Osteocyte (in vitro differentiated cells): ENCODE data around the gene KIF1B. TPM values are rescaled to one million over a fixed set of nuclear protein-coding genes. Genes with fewer than 3 reads are reported as not detected.

ENCODE experiments used
- DNase-seq: peaks from one replicate; pipeline ENCODE4 v3.0.0; 2021; ENCODE audit warnings: mixed read lengths; ENCODE audit not compliant: unreplicated experiment; ENCODE audit errors: extremely low spot score
- H3K27ac Mint-ChIP-seq: one replicate; pipeline ENCODE4 v1.8.0; 2021; ENCODE audit warnings: mild to moderate bottlenecking, mixed read lengths; ENCODE audit not compliant: unreplicated experiment
- H3K27me3 Mint-ChIP-seq: one replicate; pipeline ENCODE4 v1.8.0; 2021; ENCODE audit warnings: mixed read lengths; ENCODE audit not compliant: unreplicated experiment
- H3K36me3 Mint-ChIP-seq: one replicate; pipeline ENCODE4 v1.8.0; 2021; ENCODE audit warnings: mixed read lengths; ENCODE audit not compliant: unreplicated experiment
- H3K4me1 Mint-ChIP-seq: one replicate; pipeline ENCODE4 v1.8.0; 2021; ENCODE audit warnings: mixed read lengths; ENCODE audit not compliant: unreplicated experiment
- H3K4me3 Mint-ChIP-seq: one replicate; pipeline ENCODE4 v1.8.0; 2021; ENCODE audit warnings: mild to moderate bottlenecking, moderate library complexity, mixed read lengths; ENCODE audit not compliant: unreplicated experiment
- H3K9me3 Mint-ChIP-seq: one replicate; pipeline ENCODE4 v1.8.0; 2021; ENCODE audit warnings: mixed read lengths; ENCODE audit not compliant: unreplicated experiment
- total RNA-seq: library from RNA; stranded (reverse); gene quantifications from 2 replicates; pipeline ENCODE4 v1.2.1, GENCODE V29; 2021
- TF ChIP-seq, protein P1 (sequence below): fragments of 200-600 bp; sonication (generic); IDR thresholded peaks from 2 replicates; pipeline ENCODE4 v1.5.0; 2021; ENCODE audit warnings: antibody characterized with exemption, mild to moderate bottlenecking, moderate library complexity

KIF1B gene
- total RNA-seq, 1 donor from 2014 or later: 48.9 TPM

DNA sequence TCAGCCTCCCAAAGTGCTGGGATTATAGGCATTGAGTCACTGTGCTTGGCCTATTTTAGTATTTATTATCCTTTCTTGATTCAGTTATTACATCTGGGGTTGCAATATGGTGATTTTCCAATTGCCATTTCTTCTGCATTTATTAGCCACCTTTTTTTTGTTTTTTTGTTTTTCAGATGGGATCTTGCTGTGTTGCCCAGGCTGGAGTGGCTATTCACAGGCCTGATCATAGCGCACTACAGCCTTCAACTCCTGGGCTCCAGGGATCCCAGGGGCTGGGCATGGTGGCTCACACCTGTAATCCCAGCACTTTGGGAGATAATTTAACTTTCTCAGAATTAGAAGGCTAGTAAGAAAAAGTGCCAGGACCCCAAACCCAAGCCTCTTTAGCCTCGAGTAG is 106.4 kb downstream of the KIF1B start:
- Mint-ChIP-seq H3K27me3 (no peaks in the 10 kb centered on the region), H3K27ac (no peak overlapping the region), H3K36me3 (peaks cover 11% of the 10 kb centered on the region), H3K9me3 (no peaks in the 10 kb centered on the region), H3K4me1 (no peaks in the 10 kb centered on the region), H3K4me3 (no peak overlapping the region)
- TF ChIP-seq, protein P1, sequence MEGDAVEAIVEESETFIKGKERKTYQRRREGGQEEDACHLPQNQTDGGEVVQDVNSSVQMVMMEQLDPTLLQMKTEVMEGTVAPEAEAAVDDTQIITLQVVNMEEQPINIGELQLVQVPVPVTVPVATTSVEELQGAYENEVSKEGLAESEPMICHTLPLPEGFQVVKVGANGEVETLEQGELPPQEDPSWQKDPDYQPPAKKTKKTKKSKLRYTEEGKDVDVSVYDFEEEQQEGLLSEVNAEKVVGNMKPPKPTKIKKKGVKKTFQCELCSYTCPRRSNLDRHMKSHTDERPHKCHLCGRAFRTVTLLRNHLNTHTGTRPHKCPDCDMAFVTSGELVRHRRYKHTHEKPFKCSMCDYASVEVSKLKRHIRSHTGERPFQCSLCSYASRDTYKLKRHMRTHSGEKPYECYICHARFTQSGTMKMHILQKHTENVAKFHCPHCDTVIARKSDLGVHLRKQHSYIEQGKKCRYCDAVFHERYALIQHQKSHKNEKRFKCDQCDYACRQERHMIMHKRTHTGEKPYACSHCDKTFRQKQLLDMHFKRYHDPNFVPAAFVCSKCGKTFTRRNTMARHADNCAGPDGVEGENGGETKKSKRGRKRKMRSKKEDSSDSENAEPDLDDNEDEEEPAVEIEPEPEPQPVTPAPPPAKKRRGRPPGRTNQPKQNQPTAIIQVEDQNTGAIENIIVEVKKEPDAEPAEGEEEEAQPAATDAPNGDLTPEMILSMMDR: no peak
- DNase-seq: no peak

DNA sequence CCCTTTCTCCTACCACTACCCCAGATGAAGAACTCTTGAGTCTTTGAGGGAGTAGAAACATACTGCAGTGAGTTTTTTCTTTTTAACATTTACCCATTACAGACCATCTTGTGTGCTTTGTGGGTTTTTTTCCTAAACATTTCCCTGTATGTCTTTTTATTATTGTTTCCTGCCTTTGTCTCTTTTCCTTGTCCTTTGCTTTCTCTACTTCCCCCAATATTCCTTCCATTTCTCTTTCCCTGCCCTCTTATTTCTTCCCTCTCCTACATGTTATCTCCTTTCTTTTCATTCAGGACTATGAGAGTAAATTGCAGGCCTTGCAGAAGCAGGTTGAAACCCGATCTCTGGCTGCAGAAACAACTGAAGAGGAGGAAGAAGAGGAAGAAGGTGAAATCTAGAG is 109.4 kb downstream of the KIF1B start:
- peaks cover 12% of the 10 kb centered on the region for H3K36me3 Mint-ChIP-seq
- H3K27ac Mint-ChIP-seq: no peak overlapping the region
- DNase-seq: no peak
- TF ChIP-seq, protein P1: no peak
- no peaks in the 10 kb centered on the region for H3K4me1 Mint-ChIP-seq
- H3K9me3 Mint-ChIP-seq: no peaks in the 10 kb centered on the region
- no peak overlapping the region for H3K4me3 Mint-ChIP-seq
- no peaks in the 10 kb centered on the region for H3K27me3 Mint-ChIP-seq

DNA sequence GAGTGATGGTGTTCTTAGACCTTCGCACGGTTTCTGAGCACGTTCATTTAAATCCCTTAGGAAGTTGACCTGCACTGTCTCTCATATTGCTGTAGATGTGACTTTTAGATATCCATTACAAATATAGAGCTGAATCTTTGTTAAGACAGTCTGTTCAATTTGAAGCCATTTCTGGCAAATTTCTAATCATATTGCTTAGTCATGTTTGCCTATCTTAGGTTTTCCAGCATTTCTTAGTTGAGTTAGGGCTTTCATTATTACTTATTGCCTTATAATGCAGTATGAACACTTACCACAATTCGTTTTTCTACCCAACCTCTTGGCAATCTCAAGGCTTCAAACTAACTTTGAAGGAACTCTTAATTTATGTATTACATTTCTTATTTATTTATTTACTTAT is 110.0 kb downstream of the KIF1B start:
- Mint-ChIP-seq H3K27ac (no peak overlapping the region), H3K27me3 (no peaks in the 10 kb centered on the region), H3K4me1 (no peaks in the 10 kb centered on the region), H3K9me3 (no peaks in the 10 kb centered on the region), H3K36me3 (peaks cover 18% of the 10 kb centered on the region), H3K4me3 (no peak overlapping the region)
- TF ChIP-seq, protein P1: no peak
- DNase-seq: no peak

DNA sequence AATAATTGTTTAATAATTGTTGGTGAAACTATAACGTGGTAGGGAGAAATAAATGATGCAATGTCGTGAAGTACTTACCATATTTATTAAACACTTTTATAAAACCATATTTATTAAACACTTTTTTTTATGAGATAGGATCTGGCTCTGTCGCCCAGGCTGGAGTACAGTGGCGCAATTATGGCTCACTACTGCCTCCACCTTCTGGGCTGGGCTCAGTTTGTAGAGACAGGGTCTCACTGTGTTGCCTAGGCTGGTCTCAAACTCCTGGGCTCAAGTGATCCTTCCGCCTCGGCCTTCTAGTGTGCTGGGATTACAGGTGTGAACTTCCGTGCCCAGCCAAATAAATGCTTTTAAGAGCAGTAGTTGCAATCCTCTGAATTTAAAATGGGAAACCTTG is 112.5 kb downstream of the KIF1B start:
- no peak for DNase-seq
- H3K27me3 Mint-ChIP-seq: no peaks in the 10 kb centered on the region
- H3K27ac Mint-ChIP-seq: no peak overlapping the region
- TF ChIP-seq, protein P1: no peak
- H3K36me3 Mint-ChIP-seq: peaks cover 30% of the 10 kb centered on the region
- no peak overlapping the region for H3K4me3 Mint-ChIP-seq
- H3K4me1 Mint-ChIP-seq: no peaks in the 10 kb centered on the region
- no peaks in the 10 kb centered on the region for H3K9me3 Mint-ChIP-seq

DNA sequence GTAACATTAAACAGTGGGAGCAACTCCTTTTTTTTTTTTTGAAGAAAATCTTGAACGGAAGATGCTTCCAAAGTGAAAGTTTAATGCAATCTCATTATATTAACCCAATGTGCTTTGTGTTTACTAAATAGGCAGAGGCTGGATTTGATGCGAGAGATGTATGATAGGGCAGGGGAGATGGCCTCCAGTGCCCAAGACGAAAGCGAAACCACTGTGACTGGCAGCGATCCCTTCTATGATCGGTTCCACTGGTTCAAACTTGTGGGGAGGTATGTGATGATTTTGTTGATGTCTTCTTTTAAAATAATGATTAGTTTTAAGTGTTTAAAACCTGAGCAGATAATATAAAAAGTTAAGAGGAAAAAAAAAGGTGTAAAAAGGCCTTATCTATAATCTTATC is 114.3 kb downstream of the KIF1B start:
- H3K27ac Mint-ChIP-seq: no peak overlapping the region
- TF ChIP-seq, protein P1: no peak
- peaks cover 30% of the 10 kb centered on the region for H3K36me3 Mint-ChIP-seq
- no peaks in the 10 kb centered on the region for H3K9me3 Mint-ChIP-seq
- no peak for DNase-seq
- no peaks in the 10 kb centered on the region for H3K4me1 Mint-ChIP-seq
- no peaks in the 10 kb centered on the region for H3K27me3 Mint-ChIP-seq
- H3K4me3 Mint-ChIP-seq: no peak overlapping the region
